T-cell (primary cell): ENCODE results near the gene ST8SIA6. TPM values are rescaled to one million over a fixed set of nuclear protein-coding genes. Genes with fewer than 3 reads are reported as not detected.

Source experiments
- ATAC-seq, 4 experiments: fragments of 200-7000 bp in 3 of 4; fragments of 150-1000 bp in 1 of 4; cut with Tn5 transposase; replicated peaks in 1 of 4; 1 replicate in 3 of 4; 2 replicates in 1 of 4; pipeline ENCODE4 v1.10.0; 2021; ENCODE audit warnings: moderate library complexity in 3 of 4, mild to moderate bottlenecking in 2 of 4, moderate number of reproducible peaks in 1 of 4
- CTCF ChIA-PET, 2 donors: fragments of 300-600 bp; sonication (Branson Sonifier 250); formaldehyde crosslinking; loops; one replicate each; lab custom pipeline; 2022; ENCODE audit warnings: antibody characterized with exemption in 2 of 2; lab: Charles Lee
- POLR2A ChIA-PET, 2 donors: fragments of 300-600 bp; sonication (Branson Sonifier 250); formaldehyde crosslinking; loops; one replicate each; lab custom pipeline; 2022; ENCODE audit warnings: antibody characterized with exemption in 2 of 2; lab: Charles Lee
- DNase-seq, 35 experiments: peaks; one replicate each; pipeline versions ENCODE4 v3.0.0 to v3.0.0-alpha.2; 2013 to 2023
- H3K27ac ChIP-seq: one replicate; pipeline ENCODE4 v1.5.1; 2013; ENCODE audit warnings: low read length
- H3K27me3 ChIP-seq, 2 experiments: replicated peaks in 1 of 2; 1 replicate in 1 of 2; 2 replicates in 1 of 2; pipeline versions ENCODE4 v1.6.1 to v1.7.0; 2013; ENCODE audit warnings: low read length in 1 of 2, mixed read lengths in 1 of 2; ENCODE audit not compliant: control insufficient read depth in 2 of 2, insufficient read depth in 2 of 2; ENCODE audit errors: extremely low read depth in 1 of 2
- H3K36me3 ChIP-seq, 2 donors: 1 replicate in 1 of 2; 2 replicates in 1 of 2; pipeline versions ENCODE4 v1.6.1 to v1.7.0; 2013; ENCODE audit warnings: low read length in 1 of 2; ENCODE audit not compliant: control insufficient read depth in 2 of 2, insufficient read depth in 1 of 2; ENCODE audit errors: extremely low read depth in 1 of 2
- H3K4me1 ChIP-seq, 2 experiments: 1 replicate in 1 of 2; 2 replicates in 1 of 2; pipeline versions ENCODE4 v1.6.1 to v1.7.0; 2013; ENCODE audit warnings: low read length in 2 of 2, mixed read lengths in 1 of 2; ENCODE audit not compliant: insufficient read depth in 2 of 2, control insufficient read depth in 1 of 2; ENCODE audit errors: extremely low read depth in 1 of 2
- H3K4me3 ChIP-seq, 2 donors: 1 replicate in 1 of 2; 2 replicates in 1 of 2; pipeline versions ENCODE4 v1.5.1 to v1.7.0; 2013; ENCODE audit warnings: mild to moderate bottlenecking in 2 of 2, low read length in 1 of 2, moderate library complexity in 1 of 2; ENCODE audit not compliant: control insufficient read depth in 1 of 2; ENCODE audit errors: extremely low read depth in 1 of 2
- H3K9me3 ChIP-seq: 2 replicates; pipeline ENCODE4 v1.7.0; 2013
- H3K27ac Mint-ChIP-seq, 2 donors: one replicate each; pipeline ENCODE4 v1.8.0; 2020 to 2021; ENCODE audit warnings: mild to moderate bottlenecking in 2 of 2, mixed read lengths in 2 of 2
- H3K27me3 Mint-ChIP-seq, 2 donors: one replicate each; pipeline ENCODE4 v1.8.0; 2021 to 2022; ENCODE audit warnings: mixed read lengths in 2 of 2
- H3K36me3 Mint-ChIP-seq: one replicate; pipeline ENCODE4 v1.8.0; 2021; ENCODE audit warnings: mixed read lengths
- H3K4me1 Mint-ChIP-seq, 3 donors: one replicate each; pipeline ENCODE4 v1.8.0; 2020 to 2022; ENCODE audit warnings: mixed read lengths in 3 of 3, mild to moderate bottlenecking in 1 of 3
- H3K4me3 Mint-ChIP-seq, 3 donors: one replicate each; pipeline ENCODE4 v1.8.0; 2020 to 2022; ENCODE audit warnings: mild to moderate bottlenecking in 3 of 3, mixed read lengths in 3 of 3, moderate library complexity in 3 of 3
- H3K9me3 Mint-ChIP-seq, 3 donors: one replicate each; pipeline ENCODE4 v1.8.0; 2020 to 2022; ENCODE audit warnings: mixed read lengths in 3 of 3
- WGBS: methylation state at CpG from one replicate; pipeline ENCODE4 v1.1.5; 2013; ENCODE audit warnings: missing lambda C conversion rate; ENCODE audit not compliant: insufficient coverage; 5-methylcytosine and 5-hydroxymethylcytosine counted together
- total RNA-seq, 35 experiments: library from RNA in 6 of 35; stranded (reverse) in 6 of 35; fragments of 120-200 nt in 1 of 35; gene quantifications; one replicate each; pipeline versions ENCODE4 v1.2.1 to v1.2.4 and lab custom pipeline; 2013 to 2026

ST8SIA6 gene
- total RNA-seq, 5 donors from 2014 or later (not counting 1 experiment from before 2014, with no cell fraction given): 0.95 to 4.0 (median 1.7) TPM

GRCh38 chr10:17276756-17277424 lies 177.5 kb downstream of the ST8SIA6 start:
- ATAC-seq: no peak
- ChIA-PET POLR2A (interaction anchor here in 1 of 2 donors (0.6 to 0.7 kb wide), 2 partner anchors 25 to 617 kb away, joined by 3 to 9 read pairs; no protein-coding TSS in a partner anchor), CTCF (no interaction called here)
- no peaks in the 10 kb centered on the region for H3K4me1 Mint-ChIP-seq
- no peak for DNase-seq
- Histone ChIP-seq H3K27me3 (peaks cover 0 to 5% of the 10 kb centered on the region in 2 experiments), H3K4me3 (no peak overlapping the region), H3K9me3 (no peaks in the 10 kb centered on the region), H3K36me3 (no peaks in the 10 kb centered on the region), H3K4me1 (no peaks in the 10 kb centered on the region), H3K27ac (no peak overlapping the region)
- no peak overlapping the region for H3K4me3 Mint-ChIP-seq
- no peak overlapping the region for H3K27ac Mint-ChIP-seq
- WGBS: 100% methylated on average over 1 of the region's 9 CpGs
- H3K36me3 Mint-ChIP-seq: no peaks in the 10 kb centered on the region
- H3K27me3 Mint-ChIP-seq: peaks cover 3 to 7% of the 10 kb centered on the region in 2 donors
- peaks cover 10 to 29% (median 14%) of the 10 kb centered on the region in 3 donors for H3K9me3 Mint-ChIP-seq

GRCh38 chr10:17273403-17273802 lies 181.0 kb downstream of the ST8SIA6 start:
- Histone ChIP-seq H3K4me1 (no peaks in the 10 kb centered on the region), H3K4me3 (no peak overlapping the region), H3K27me3 (peaks cover 0 to 5% of the 10 kb centered on the region in 2 experiments), H3K9me3 (no peaks in the 10 kb centered on the region), H3K27ac (no peak overlapping the region), H3K36me3 (no peaks in the 10 kb centered on the region)
- ChIA-PET CTCF (interaction anchor here in 1 of 2 donors (0.6 kb wide), 1 partner anchor 16 kb away, joined by 3 read pairs; no protein-coding TSS in a partner anchor), POLR2A (no interaction called here)
- Mint-ChIP-seq H3K4me1 (no peaks in the 10 kb centered on the region), H3K27me3 (peaks cover 8 to 11% of the 10 kb centered on the region in 2 donors), H3K4me3 (no peak overlapping the region), H3K27ac (no peak overlapping the region), H3K9me3 (peaks cover 0 to 15% (median 4%) of the 10 kb centered on the region in 3 donors), H3K36me3 (no peaks in the 10 kb centered on the region)
- 67% methylated on average over 1 of the region's 2 CpGs for WGBS
- DNase-seq: no peak
- ATAC-seq: no peak

GRCh38 chr10:17272648-17273047 lies 181.7 kb downstream of the ST8SIA6 start:
- CTCF ChIA-PET: interaction anchor here in 1 of 2 donors (0.6 kb wide), 1 partner anchor 437 kb away, joined by 3 read pairs; no protein-coding TSS in a partner anchor
- H3K27me3 Mint-ChIP-seq: peaks cover 11 to 13% of the 10 kb centered on the region in 2 donors
- H3K4me1 Mint-ChIP-seq: no peaks in the 10 kb centered on the region

More at GRCh38 chr10:17272648-17273047, 181.7 kb downstream of the ST8SIA6 start:
- no peak overlapping the region for H3K4me3 Mint-ChIP-seq
- Histone ChIP-seq H3K4me1 (no peaks in the 10 kb centered on the region), H3K27me3 (peaks cover 0 to 5% of the 10 kb centered on the region in 2 experiments), H3K9me3 (no peaks in the 10 kb centered on the region), H3K4me3 (no peak overlapping the region), H3K27ac (no peak overlapping the region), H3K36me3 (no peaks in the 10 kb centered on the region)
- no peaks in the 10 kb centered on the region for H3K36me3 Mint-ChIP-seq
- DNase-seq: no peak
- WGBS: 92% methylated on average over 2 of the region's 12 CpGs
- POLR2A ChIA-PET: interaction anchor here in 1 of 2 donors (0.7 kb wide), 2 partner anchors 8 to 181 kb away, joined by 5 read pairs; no protein-coding TSS in a partner anchor
- ATAC-seq: no peak
- no peak overlapping the region for H3K27ac Mint-ChIP-seq
- H3K9me3 Mint-ChIP-seq: peaks cover 0 to 14% (median 4%) of the 10 kb centered on the region in 3 donors

Other genes with a start within 250 kb of the ST8SIA6 start
- gene VIM, start 226.4 kb downstream of the ST8SIA6 start, total RNA-seq: 1,000 to 10,000 TPM in 4 of 5 donors, 100 to 1,000 TPM in 1; 704 to 1,632 (median 1,212) TPM
- gene HACD1, start 162.8 kb upstream of the ST8SIA6 start, total RNA-seq: 1 to 10 TPM in 3 of 5 donors, under 1 TPM in 2; 0.39 to 4.2 (median 1.3) TPM
- 10 to 100 TPM; 18.6 to 42.7 (median 25.7) TPM for gene STAM, start 189.6 kb upstream of the ST8SIA6 start, total RNA-seq